Caco-2 (cell line): ENCODE data around the gene CCDC179. TPM values are rescaled to one million over a fixed set of nuclear protein-coding genes. Genes with fewer than 3 reads are reported as not detected.

Experiments used
- BruUV-seq: library from RNA; stranded (reverse); fragments of 400-500 nt; replicated peaks from 2 replicates; lab custom pipeline; 2021; lab: Mats Ljungman, UMichigan
- CTCF ChIA-PET: fragments of 300-600 bp; sonication (Branson Sonifier 250); formaldehyde crosslinking; loops from one replicate; lab custom pipeline; 2022; ENCODE audit warnings: antibody characterized with exemption; lab: Charles Lee
- POLR2A ChIA-PET: fragments of 300-600 bp; sonication (Branson Sonifier 250); formaldehyde crosslinking; loops from one replicate; lab custom pipeline; 2022; ENCODE audit warnings: antibody characterized with exemption; lab: Charles Lee
- DNase-seq, 2 experiments: peaks; one replicate each; pipeline versions ENCODE4 v3.0.0 to v3.0.0-alpha.2; 2020 to 2022
- H3K27me3 ChIP-seq: replicated peaks from 2 replicates; pipeline ENCODE4 v1.6.0; 2011; ENCODE audit warnings: low read length; ENCODE audit not compliant: control insufficient read depth, insufficient read depth
- H3K36me3 ChIP-seq: 2 replicates; pipeline ENCODE4 v1.5.1; 2011; ENCODE audit warnings: low read length; ENCODE audit not compliant: control insufficient read depth, insufficient read depth
- H3K4me1 ChIP-seq: fragments of 250-450 bp; sonication (Bioruptor Pico); 2 replicates; pipeline ENCODE4 v1.5.1; 2020; ENCODE audit warnings: mild to moderate bottlenecking
- H3K4me3 ChIP-seq: 2 replicates; pipeline ENCODE4 v1.5.1; 2011; ENCODE audit warnings: low read depth, mild to moderate bottlenecking, control low read depth, low read length
- H3K9me3 ChIP-seq: fragments of 250-450 bp; sonication (Bioruptor Pico); 2 replicates; pipeline ENCODE4 v1.5.1; 2020; ENCODE audit warnings: mild to moderate bottlenecking, moderate library complexity
- H3K27ac Mint-ChIP-seq: one replicate; pipeline ENCODE4 v1.8.0; 2022; ENCODE audit warnings: mixed read lengths; ENCODE audit not compliant: unreplicated experiment
- H3K27me3 Mint-ChIP-seq: one replicate; pipeline ENCODE4 v1.8.0; 2022; ENCODE audit warnings: mixed read lengths; ENCODE audit not compliant: insufficient read depth, unreplicated experiment
- H3K36me3 Mint-ChIP-seq: one replicate; pipeline ENCODE4 v1.8.0; 2022; ENCODE audit warnings: mild to moderate bottlenecking, mixed read lengths; ENCODE audit not compliant: insufficient read depth, unreplicated experiment
- H3K4me1 Mint-ChIP-seq: one replicate; pipeline ENCODE4 v1.8.0; 2022; ENCODE audit warnings: low read depth, mixed read lengths; ENCODE audit not compliant: unreplicated experiment
- H3K4me3 Mint-ChIP-seq: one replicate; pipeline ENCODE4 v1.8.0; 2022; ENCODE audit warnings: mild to moderate bottlenecking, moderate library complexity, mixed read lengths; ENCODE audit not compliant: unreplicated experiment
- H3K9me3 Mint-ChIP-seq: one replicate; pipeline ENCODE4 v1.8.0; 2022; ENCODE audit warnings: mixed read lengths; ENCODE audit not compliant: unreplicated experiment
- CTCF ChIP-seq, 2 experiments: fragments of 200-600 bp in 1 of 2; IDR thresholded peaks; 1 replicate in 1 of 2; 2 replicates in 1 of 2; pipeline versions ENCODE4 v1.5.1 to v1.8.0; 2011 to 2022; ENCODE audit warnings: antibody characterized with exemption in 1 of 2, control low read depth in 1 of 2, inconsistent platforms in 1 of 2, low read depth in 1 of 2, low read length in 1 of 2, mild to moderate bottlenecking in 1 of 2, moderate library complexity in 1 of 2; ENCODE audit not compliant: insufficient read depth in 1 of 2, severe bottlenecking in 1 of 2, unreplicated experiment in 1 of 2
- intact Hi-C: fragments of 100-400 bp; cut with micrococcal nuclease; formaldehyde crosslinking; loops from one replicate; pipeline ENCODE4 v1.10.0; 2022; ENCODE audit not compliant: unreplicated experiment
- total RNA-seq: library from RNA; stranded (reverse); gene quantifications from 2 replicates; pipeline ENCODE4 v1.2.3, GENCODE V29; 2022

The CCDC179 gene
- total RNA-seq, 1 experiment from 2014 or later: not detected

GRCh38 chr11:22900764-22901486 is 40.7 kb upstream of the CCDC179 start:
- H3K36me3 ChIP-seq: no peaks in the 10 kb centered on the region

GRCh38 chr11:22898036-22898435 is 37.8 kb upstream of the CCDC179 start:
- Mint-ChIP-seq H3K4me1 (no peaks in the 10 kb centered on the region), H3K27ac (no peak overlapping the region), H3K27me3 (no peaks in the 10 kb centered on the region), H3K9me3 (no peaks in the 10 kb centered on the region), H3K36me3 (no peaks in the 10 kb centered on the region), H3K4me3 (no peak overlapping the region)
- ChIA-PET POLR2A (interaction anchor here (0.6 kb wide), 1 partner anchor 68 kb away, joined by 3 read pairs; the partner anchor contains the start of gene SVIP), CTCF (no interaction called here)
- no TSS peak for BruUV-seq
- Histone ChIP-seq H3K27me3 (no peaks in the 10 kb centered on the region), H3K36me3 (no peaks in the 10 kb centered on the region), H3K4me3 (no peak overlapping the region), H3K9me3 (no peaks in the 10 kb centered on the region), H3K4me1 (no peaks in the 10 kb centered on the region)
- intact Hi-C loops: no loop called here
- TF ChIP-seq CTCF (IDR thresholded peaks at IDR 0.05; ENCODE audit: insufficient read depth in 1 of 2, low read depth in 1 of 2, low read length in 1 of 2, severe bottlenecking in 1 of 2, unreplicated experiment in 1 of 2): no peak
- DNase-seq: no peak

More at GRCh38 chr11:22900764-22901486, 40.7 kb upstream of the CCDC179 start:
- Histone ChIP-seq H3K9me3 (no peaks in the 10 kb centered on the region), H3K4me3 (no peak overlapping the region), H3K4me1 (0 out of 2 replicates have a peak, but pooled peaks cover 4% of the 10 kb centered on the region), H3K27me3 (no peaks in the 10 kb centered on the region)
- TF ChIP-seq CTCF (IDR thresholded peaks at IDR 0.05; ENCODE audit: insufficient read depth in 1 of 2, low read depth in 1 of 2, low read length in 1 of 2, severe bottlenecking in 1 of 2, unreplicated experiment in 1 of 2): no peak
- no peak for DNase-seq
- peaks cover 9% of the 10 kb centered on the region for H3K9me3 Mint-ChIP-seq
- H3K4me3 Mint-ChIP-seq: no peak overlapping the region
- H3K4me1 Mint-ChIP-seq: no peaks in the 10 kb centered on the region
- no peaks in the 10 kb centered on the region for H3K27me3 Mint-ChIP-seq
- ChIA-PET CTCF (no interaction called here), POLR2A (no interaction called here)
- H3K36me3 Mint-ChIP-seq: no peaks in the 10 kb centered on the region
- no TSS peak for BruUV-seq
- intact Hi-C loops: no loop called here
- H3K27ac Mint-ChIP-seq: no peak overlapping the region

- no TSS peak for BruUV-seq
- Mint-ChIP-seq H3K4me1 (no peaks in the 10 kb centered on the region), H3K27me3 (no peaks in the 10 kb centered on the region), H3K36me3 (no peaks in the 10 kb centered on the region), H3K27ac (no peak overlapping the region), H3K4me3 (no peak overlapping the region), H3K9me3 (no peaks in the 10 kb centered on the region)
- Histone ChIP-seq H3K36me3 (no peaks in the 10 kb centered on the region), H3K4me1 (no peaks in the 10 kb centered on the region), H3K27me3 (no peaks in the 10 kb centered on the region), H3K4me3 (no peak overlapping the region), H3K9me3 (no peaks in the 10 kb centered on the region)
- TF ChIP-seq CTCF (IDR thresholded peaks at IDR 0.05; ENCODE audit: insufficient read depth in 1 of 2, low read depth in 1 of 2, low read length in 1 of 2, severe bottlenecking in 1 of 2, unreplicated experiment in 1 of 2): no peak
- ChIA-PET POLR2A (no interaction called here), CTCF (no interaction called here)
- intact Hi-C loops: no loop called here
- no peak for DNase-seq
Observed at GRCh38 chr11:22890227-22890626, 30.0 kb upstream of the CCDC179 start.
